HG03095 (cell line): ENCODE data around the gene OR2M4.
"Not testable (repeated sequence)": the region's sequence is repeated elsewhere in the genome, so short reads cannot be mapped to it uniquely, and the experiment has no call there.

Source experiments
- ATAC-seq: cut with Tn5 transposase; IDR thresholded peaks from one replicate; pipeline ENCODE4 v1.9.1; 2021; ENCODE audit warnings: moderate library complexity; ENCODE audit not compliant: unreplicated experiment

The OR2M4 gene

GRCh38 chr1:248231117-248231516 is at the start of gene OR2M4:
Gene OR2M4, plus strand, starts transcription at chr1:248231417. Its CDS starts 7,512 bp downstream, at chr1:248238929.
- ATAC-seq, result no peak

- no peak for ATAC-seq
These were observed 47.2 kb upstream of the OR2M4 start for GRCh38 chr1:248183996-248184395.

GRCh38 chr1:248187363-248187762 is 43.9 kb upstream of the OR2M4 start:
- no peak for ATAC-seq

DNA sequence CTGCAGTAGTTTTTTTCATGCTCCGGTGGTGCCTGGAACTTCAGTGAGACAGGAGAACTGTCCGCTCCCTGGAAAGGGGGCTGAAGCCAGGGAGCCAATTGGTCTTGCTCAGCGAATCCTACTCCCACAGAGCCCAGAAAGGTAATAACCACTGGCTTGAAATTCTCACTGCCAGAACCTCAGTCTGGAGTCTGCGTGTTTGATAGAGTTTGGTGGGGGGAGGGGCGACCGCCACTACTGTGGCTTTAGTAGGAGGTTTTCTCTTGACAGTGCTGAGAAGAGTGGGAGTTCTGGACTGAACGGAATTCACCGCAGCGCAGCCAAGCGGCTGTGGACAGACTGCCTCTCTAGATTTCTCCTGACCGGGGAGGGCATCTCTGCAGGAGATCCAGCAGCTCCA is 42.2 kb upstream of the OR2M4 start:
- no peak for ATAC-seq

- ATAC-seq, result no peak
These were observed 37.1 kb upstream of the OR2M4 start for GRCh38 chr1:248194117-248194516.

- ATAC-seq, result no peak
These were observed 34.3 kb upstream of the OR2M4 start, which contains the start of gene OR2M3 for GRCh38 chr1:248196965-248197364. Gene OR2M3, plus strand, starts transcription at chr1:248197265. Its CDS starts 5,803 bp downstream, at chr1:248203068.

- ATAC-seq, result no peak
These were observed 15.3 kb upstream of the OR2M4 start for GRCh38 chr1:248215880-248216279.

GRCh38 chr1:248225537-248225936 is 5.7 kb upstream of the OR2M4 start:
- no peak for ATAC-seq

GRCh38 chr1:248229360-248229908 is 1.8 kb upstream of the OR2M4 start:
- ATAC-seq, result no peak

GRCh38 chr1:248239478-248239877 is 8.3 kb downstream of the OR2M4 start:
- ATAC-seq, result no peak

- peak; percentile 88 for ATAC-seq
These were observed 12.0 kb downstream of the OR2M4 start for GRCh38 chr1:248243204-248243603.

- ATAC-seq, result not testable (repeated sequence)
These were observed 28.1 kb downstream of the OR2M4 start for GRCh38 chr1:248259309-248259708.

- no peak for ATAC-seq
These were observed 37.0 kb downstream of the OR2M4 start for GRCh38 chr1:248268178-248268577.

DNA sequence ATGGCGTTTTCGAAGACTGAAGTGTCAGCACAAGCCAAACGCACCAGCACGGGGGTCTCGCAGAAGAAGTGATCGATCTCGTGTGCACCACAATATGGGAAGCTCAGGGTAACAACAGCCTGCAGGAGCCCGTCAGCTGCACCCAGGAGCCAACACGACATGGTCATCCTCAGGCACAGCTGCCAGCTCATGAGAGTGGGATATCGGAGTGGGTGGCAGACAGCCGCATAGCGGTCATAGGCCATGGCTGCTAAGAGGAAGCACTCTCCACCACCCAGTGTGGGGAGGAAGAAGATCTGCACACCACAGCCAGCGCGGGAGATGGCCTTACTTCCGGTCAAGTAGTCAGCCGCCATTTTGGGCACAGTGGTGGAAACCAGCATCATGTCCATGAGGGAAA is 42.0 kb downstream of the OR2M4 start:
- ATAC-seq, result not testable (repeated sequence)

GRCh38 chr1:248277876-248278275 is 46.7 kb downstream of the OR2M4 start, which contains the start of gene OR2T33:
Gene OR2T33, minus strand, starts transcription at chr1:248277976. Its CDS starts 4,162 bp downstream, at chr1:248273814.
- no peak for ATAC-seq

DNA sequence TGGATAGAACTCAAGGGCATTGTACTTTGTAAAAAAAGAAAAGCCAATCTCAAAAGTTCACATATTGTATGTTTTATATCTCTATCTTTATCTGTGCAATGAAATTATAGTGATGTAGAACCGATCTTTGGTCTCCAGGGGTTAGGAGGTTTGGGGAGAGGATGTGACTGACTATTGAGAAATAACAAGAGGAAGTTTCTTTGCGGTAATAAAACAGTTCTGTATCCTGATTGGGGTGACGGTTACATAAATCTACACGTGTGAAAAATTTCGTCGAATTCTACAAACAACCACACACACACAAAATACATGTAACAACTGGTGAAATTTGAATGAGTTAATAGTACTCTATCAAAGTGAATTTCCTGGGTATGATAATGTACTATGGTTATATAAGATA is 57.2 kb downstream of the OR2M4 start:
- ATAC-seq, result no peak
